NCI-H1694 treated with DMSO at 0.1 percent for 48 hours (cell line): ENCODE results near the gene AGAP5.
A peak's percentile ranks its signal among the peaks of the same experiment; 100 is the strongest.

ENCODE experiments used
- DNase-seq: peaks from one replicate; lab custom pipeline; 2025; lab: John Stamatoyannopoulos, UW

Gene AGAP5

DNA sequence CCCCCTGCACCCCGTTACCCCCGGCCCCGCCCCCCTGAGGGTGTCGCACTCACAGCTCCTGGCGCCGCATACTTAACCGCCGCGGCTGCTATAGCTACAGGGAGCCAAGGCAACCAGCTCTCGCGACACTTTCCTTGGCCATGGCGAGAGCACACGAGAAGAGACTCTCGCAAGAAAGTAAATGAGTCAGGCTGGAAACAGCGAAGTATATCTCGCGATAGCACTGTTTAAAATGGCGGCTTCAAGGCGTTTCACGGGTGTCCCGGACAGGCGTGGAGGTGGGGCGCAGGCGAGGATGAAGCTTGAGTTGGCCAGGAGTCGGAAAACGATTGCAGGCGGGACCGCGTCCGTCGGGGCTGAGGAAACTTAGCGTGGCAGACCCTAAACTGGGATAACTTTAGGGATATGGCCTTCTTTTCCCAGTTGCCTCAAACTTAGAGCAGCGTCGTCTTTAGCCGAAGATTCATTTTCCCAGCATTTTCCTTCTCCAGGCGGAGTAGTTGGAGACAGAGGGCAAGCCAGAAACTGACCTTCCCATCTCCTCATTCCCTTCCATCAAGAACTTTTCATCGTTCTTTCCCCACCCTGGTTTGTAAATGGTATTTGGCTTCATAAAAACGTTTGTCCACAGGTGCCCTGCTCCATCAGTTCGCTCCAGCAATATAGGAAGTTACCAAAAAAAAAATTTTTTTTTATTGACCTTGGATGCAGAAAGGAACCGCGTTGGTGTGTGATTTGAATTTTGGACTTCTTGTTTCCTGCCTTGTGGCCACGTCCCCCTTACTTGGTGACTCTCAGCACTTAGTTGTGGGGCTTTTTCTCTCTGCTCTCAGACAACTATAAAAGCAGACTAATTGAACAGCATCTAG is 71.8 kb downstream of the AGAP5 start:
- peak; percentile 93 for DNase-seq

DNA sequence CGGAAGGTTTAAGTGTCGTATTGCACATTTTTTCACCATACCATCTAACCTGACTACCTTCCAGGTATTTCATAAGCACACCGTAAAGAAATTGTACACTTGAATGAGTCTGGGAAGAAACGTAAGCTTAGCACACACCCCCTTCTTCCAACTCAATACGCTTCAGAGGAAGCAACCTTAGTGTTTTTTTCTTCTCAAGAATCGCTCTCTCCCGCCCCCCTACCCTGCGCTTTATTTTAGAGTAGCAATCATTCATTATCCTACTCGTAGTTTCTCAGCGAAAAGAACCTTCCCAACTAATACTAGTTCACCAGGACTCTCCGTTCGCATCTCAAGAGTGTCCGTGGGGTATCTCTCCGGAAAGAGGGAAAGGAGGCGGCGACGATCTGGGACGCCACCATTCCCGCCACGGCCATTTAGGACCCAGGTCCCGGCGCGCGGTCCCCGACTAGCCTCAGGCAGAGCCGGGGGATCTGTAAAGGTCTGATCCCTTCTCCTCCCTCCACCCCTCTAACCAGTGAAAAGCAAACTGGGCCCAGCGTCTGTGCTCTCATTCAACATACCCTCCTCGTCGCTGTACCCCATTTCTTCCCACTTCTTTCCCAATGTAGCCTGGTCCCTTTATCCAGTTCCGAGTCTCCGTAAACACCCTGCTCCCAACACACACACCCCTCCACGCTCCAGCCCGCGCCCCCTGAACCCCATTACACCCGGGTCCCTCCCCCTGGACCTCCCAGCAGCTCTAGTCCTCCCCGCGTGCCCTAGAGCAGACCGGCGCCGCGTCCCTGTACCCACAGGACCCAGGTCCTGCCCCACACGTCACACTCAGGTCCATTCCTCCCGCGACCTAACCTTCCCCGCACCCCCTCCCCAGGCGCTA is 72.7 kb downstream of the AGAP5 start:
- DNase-seq, result no peak
